ENCODE measurements around the gene ZFR.
"Not testable (repeated sequence)": the region's sequence is repeated elsewhere in the genome, so short reads cannot be mapped to it uniquely, and the experiment has no call there.

Gene ZFR

GRCh38 chr5:32444431-32445286 lies at the start of gene ZFR:
TSS of gene ZFR (minus strand) at chr5:32444740. CDS start at chr5:32444658, 82 bp downstream.
- peak; percentile 95 for DNase-seq

- peak; percentile 10 for DNase-seq
These were observed 46.5 kb upstream of the ZFR start for GRCh38 chr5:32490972-32491557.

GRCh38 chr5:32489791-32490562 lies 45.4 kb upstream of the ZFR start:
- DNase-seq, result peak; percentile 98

GRCh38 chr5:32487424-32487823 lies 42.9 kb upstream of the ZFR start:
- no peak for DNase-seq

- DNase-seq, result no peak
These were observed 42.5 kb upstream of the ZFR start for GRCh38 chr5:32487008-32487407.

GRCh38 chr5:32482193-32482592 lies 37.7 kb upstream of the ZFR start:
- no peak for DNase-seq

- DNase-seq, result no peak
These were observed 34.6 kb upstream of the ZFR start for GRCh38 chr5:32479096-32479495.

GRCh38 chr5:32476891-32477290 lies 32.4 kb upstream of the ZFR start:
- DNase-seq, result no peak

GRCh38 chr5:32475334-32476097 lies 31.0 kb upstream of the ZFR start:
- DNase-seq, result peak; percentile 75

GRCh38 chr5:32474209-32474854 lies 29.8 kb upstream of the ZFR start:
- no peak for DNase-seq

GRCh38 chr5:32473072-32473471 lies 28.5 kb upstream of the ZFR start:
- DNase-seq, result no peak

GRCh38 chr5:32471784-32472183 lies 27.2 kb upstream of the ZFR start:
- peak; percentile 48 for DNase-seq

- DNase-seq, result no peak
These were observed 20.5 kb upstream of the ZFR start for GRCh38 chr5:32465076-32465475.

- DNase-seq, result peak; percentile 20
These were observed 18.1 kb upstream of the ZFR start for GRCh38 chr5:32462618-32463017.

- no peak for DNase-seq
These were observed 17.0 kb upstream of the ZFR start for GRCh38 chr5:32461441-32462120.

- no peak for DNase-seq
These were observed 16.2 kb upstream of the ZFR start for GRCh38 chr5:32460702-32461101.

GRCh38 chr5:32458880-32459495 lies 14.4 kb upstream of the ZFR start:
- DNase-seq, result no peak

- DNase-seq, result no peak
These were observed 10.8 kb upstream of the ZFR start for GRCh38 chr5:32455311-32455710.

GRCh38 chr5:32454821-32455220 lies 10.3 kb upstream of the ZFR start:
- no peak for DNase-seq

GRCh38 chr5:32453916-32454315 lies 9.4 kb upstream of the ZFR start:
- no peak for DNase-seq

GRCh38 chr5:32452316-32452715 lies 7.8 kb upstream of the ZFR start:
- DNase-seq, result not testable (repeated sequence)
